ENCODE results near the gene ANXA9.

The ANXA9 gene, protein sequence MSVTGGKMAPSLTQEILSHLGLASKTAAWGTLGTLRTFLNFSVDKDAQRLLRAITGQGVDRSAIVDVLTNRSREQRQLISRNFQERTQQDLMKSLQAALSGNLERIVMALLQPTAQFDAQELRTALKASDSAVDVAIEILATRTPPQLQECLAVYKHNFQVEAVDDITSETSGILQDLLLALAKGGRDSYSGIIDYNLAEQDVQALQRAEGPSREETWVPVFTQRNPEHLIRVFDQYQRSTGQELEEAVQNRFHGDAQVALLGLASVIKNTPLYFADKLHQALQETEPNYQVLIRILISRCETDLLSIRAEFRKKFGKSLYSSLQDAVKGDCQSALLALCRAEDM

DNA sequence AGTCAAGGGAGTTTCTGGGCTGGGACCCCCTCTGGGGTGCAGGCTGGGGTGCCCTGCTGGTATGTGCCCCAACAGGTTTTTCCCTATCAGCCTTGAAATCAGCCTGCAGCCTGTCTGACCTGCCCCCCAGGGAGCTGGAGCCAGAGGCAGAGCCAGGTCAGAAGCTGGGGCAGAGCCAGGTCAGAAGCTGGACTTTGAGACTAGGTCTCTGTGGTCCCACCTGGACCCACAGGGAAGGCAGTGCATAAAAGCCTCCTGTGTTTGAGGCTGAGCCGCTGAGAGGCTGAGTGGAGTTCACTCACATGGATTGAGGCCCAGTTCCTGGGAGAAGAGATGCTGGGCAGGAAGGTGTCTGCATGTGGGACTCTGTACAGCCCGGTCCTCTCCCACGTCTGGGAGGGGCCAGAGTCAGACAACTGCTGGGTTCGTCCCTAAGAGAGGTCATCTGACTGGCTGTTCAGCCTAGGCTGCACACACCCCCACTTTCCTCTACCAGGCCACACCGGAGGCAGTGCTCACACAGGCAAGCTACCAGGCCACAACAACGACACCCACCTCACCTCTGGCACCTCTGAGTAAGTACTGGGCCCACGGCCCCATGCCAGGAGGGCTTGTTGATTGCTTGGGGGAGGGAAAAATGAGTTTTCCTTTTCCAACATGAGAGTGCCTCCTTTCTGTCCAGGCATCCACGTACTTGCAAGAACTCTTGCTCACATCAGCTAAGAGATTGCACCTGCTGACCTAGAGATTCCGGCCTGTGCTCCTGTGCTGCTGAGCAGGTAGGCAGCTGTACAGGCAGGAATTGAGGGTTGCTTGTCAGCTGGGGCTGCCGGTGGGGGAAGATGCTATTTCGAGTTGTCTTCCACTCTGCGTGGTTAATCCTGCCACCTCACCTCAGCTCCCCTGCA is at the start of gene ANXA9:
Gene ANXA9, plus strand, starts transcription at position 488 of the 908 bp plus-strand sequence. CDS start 814 bp downstream, outside the sequence.
- H4K20me1 ChIP-seq (ENCODE audit: insufficient read depth, low read length), result no peaks in the 10 kb centered on the region
- no peak within 1 kb of the TSS for H3K9ac ChIP-seq (ENCODE audit: low read length)
- H3K36me3 ChIP-seq (ENCODE audit: insufficient read depth, low read length), result no peaks in the 10 kb centered on the region
- TF ChIP-seq EZH2 (IDR thresholded peaks at IDR 0.05; ENCODE audit: borderline replicate concordance, low read length), result no peak
- TF ChIP-seq, protein P1, sequence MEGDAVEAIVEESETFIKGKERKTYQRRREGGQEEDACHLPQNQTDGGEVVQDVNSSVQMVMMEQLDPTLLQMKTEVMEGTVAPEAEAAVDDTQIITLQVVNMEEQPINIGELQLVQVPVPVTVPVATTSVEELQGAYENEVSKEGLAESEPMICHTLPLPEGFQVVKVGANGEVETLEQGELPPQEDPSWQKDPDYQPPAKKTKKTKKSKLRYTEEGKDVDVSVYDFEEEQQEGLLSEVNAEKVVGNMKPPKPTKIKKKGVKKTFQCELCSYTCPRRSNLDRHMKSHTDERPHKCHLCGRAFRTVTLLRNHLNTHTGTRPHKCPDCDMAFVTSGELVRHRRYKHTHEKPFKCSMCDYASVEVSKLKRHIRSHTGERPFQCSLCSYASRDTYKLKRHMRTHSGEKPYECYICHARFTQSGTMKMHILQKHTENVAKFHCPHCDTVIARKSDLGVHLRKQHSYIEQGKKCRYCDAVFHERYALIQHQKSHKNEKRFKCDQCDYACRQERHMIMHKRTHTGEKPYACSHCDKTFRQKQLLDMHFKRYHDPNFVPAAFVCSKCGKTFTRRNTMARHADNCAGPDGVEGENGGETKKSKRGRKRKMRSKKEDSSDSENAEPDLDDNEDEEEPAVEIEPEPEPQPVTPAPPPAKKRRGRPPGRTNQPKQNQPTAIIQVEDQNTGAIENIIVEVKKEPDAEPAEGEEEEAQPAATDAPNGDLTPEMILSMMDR (IDR thresholded peaks at IDR 0.05; ENCODE audit: low read length), result no peak
- no peak within 1 kb of the TSS for H3K4me3 ChIP-seq (ENCODE audit: low read depth, low read length, poor library complexity, severe bottlenecking)
- H3K79me2 ChIP-seq (ENCODE audit: insufficient read depth, low read length), result no peaks in the 10 kb centered on the region
- H3K27ac ChIP-seq (ENCODE audit: low read depth, low read length, poor library complexity, severe bottlenecking), result no peak within 1 kb of the TSS
- H3K9me2 ChIP-seq (ENCODE audit: low read depth, low read length), result no peaks in the 10 kb centered on the region
- H3F3A ChIP-seq (ENCODE audit: insufficient read depth, low read length), result no peaks in the 10 kb centered on the region
- no peaks in the 10 kb centered on the region for H3K9me3 ChIP-seq (ENCODE audit: low read length)
- no peak within 1 kb of the TSS for H2AFZ ChIP-seq (ENCODE audit: low read length)
- no peak within 1 kb of the TSS for H3K4me2 ChIP-seq (ENCODE audit: low read length)
- peaks cover 17% of the 10 kb centered on the region for H3K4me1 ChIP-seq (ENCODE audit: insufficient read depth, low read length, severe bottlenecking)
- H3K27me3 ChIP-seq (ENCODE audit: insufficient read depth, low read length), result 0 out of 2 replicates have a peak, but pooled peaks cover 4% of the 10 kb centered on the region

DNA sequence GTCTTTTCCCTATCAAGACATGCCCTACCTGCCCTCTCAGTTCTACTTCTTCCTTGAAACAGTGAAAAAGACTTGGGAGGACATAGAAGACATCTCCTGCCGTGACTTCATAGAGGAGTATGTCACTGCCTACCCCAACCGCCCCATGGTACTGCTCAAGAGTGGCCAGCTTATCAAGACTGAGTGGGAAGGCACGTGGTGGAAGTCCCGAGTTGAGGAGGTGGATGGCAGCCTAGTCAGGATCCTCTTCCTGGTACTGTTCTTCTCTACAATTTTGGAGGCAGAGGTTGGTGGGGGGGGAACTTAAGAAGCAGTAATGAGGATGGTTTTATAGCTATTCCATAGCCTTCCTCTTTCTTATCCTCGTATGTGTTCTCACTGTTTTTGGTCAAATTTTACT is 37.2 kb upstream of the ANXA9 start:
- Histone ChIP-seq H2AFZ (ENCODE audit: low read length) (no peak overlapping the region), H3K79me2 (ENCODE audit: insufficient read depth, low read length) (no peaks in the 10 kb centered on the region), H3K9me3 (ENCODE audit: low read length) (no peaks in the 10 kb centered on the region), H3F3A (ENCODE audit: insufficient read depth, low read length) (no peaks in the 10 kb centered on the region), H3K27me3 (ENCODE audit: insufficient read depth, low read length) (no peaks in the 10 kb centered on the region), H3K4me1 (ENCODE audit: insufficient read depth, low read length, severe bottlenecking) (no peaks in the 10 kb centered on the region), H3K27ac (ENCODE audit: low read depth, low read length, poor library complexity, severe bottlenecking) (no peak overlapping the region), H4K20me1 (ENCODE audit: insufficient read depth, low read length) (no peaks in the 10 kb centered on the region), H3K36me3 (ENCODE audit: insufficient read depth, low read length) (peaks cover 91% of the 10 kb centered on the region), H3K4me2 (ENCODE audit: low read length) (no peak overlapping the region), H3K4me3 (ENCODE audit: low read depth, low read length, poor library complexity, severe bottlenecking) (no peak overlapping the region), H3K9me2 (ENCODE audit: low read depth, low read length) (no peaks in the 10 kb centered on the region), H3K9ac (ENCODE audit: low read length) (no peak overlapping the region)
- no peak for TF ChIP-seq EZH2 (IDR thresholded peaks at IDR 0.05; ENCODE audit: borderline replicate concordance, low read length)
- TF ChIP-seq, protein P1 (IDR thresholded peaks at IDR 0.05; ENCODE audit: low read length), result no peak

DNA sequence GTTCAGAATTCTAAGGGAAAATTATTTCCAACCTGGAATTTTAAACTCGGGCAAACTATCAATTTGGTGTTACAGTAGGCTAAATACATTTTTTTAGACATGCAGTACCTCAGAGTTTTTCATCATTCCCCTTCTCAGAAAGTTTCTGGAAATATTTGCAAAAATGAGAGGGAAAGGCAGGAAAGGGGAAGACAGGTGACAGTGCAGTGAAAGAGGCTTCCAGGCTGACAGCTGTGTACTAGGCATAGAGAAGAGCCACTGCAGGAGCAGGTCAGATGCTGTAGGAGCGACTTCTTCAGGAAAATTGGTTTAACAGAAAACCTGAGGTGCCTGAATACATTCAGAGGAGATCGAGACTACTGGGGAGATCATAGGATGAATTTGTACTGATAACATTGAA is 27.4 kb upstream of the ANXA9 start:
- Histone ChIP-seq H4K20me1 (ENCODE audit: insufficient read depth, low read length) (no peaks in the 10 kb centered on the region), H3K9ac (ENCODE audit: low read length) (no peak overlapping the region), H2AFZ (ENCODE audit: low read length) (no peak overlapping the region), H3K9me3 (ENCODE audit: low read length) (no peaks in the 10 kb centered on the region), H3K36me3 (ENCODE audit: insufficient read depth, low read length) (peaks cover 84% of the 10 kb centered on the region), H3K27me3 (ENCODE audit: insufficient read depth, low read length) (no peaks in the 10 kb centered on the region), H3K27ac (ENCODE audit: low read depth, low read length, poor library complexity, severe bottlenecking) (no peak overlapping the region), H3K4me3 (ENCODE audit: low read depth, low read length, poor library complexity, severe bottlenecking) (no peak overlapping the region), H3K79me2 (ENCODE audit: insufficient read depth, low read length) (no peaks in the 10 kb centered on the region), H3K9me2 (ENCODE audit: low read depth, low read length) (no peaks in the 10 kb centered on the region), H3K4me1 (ENCODE audit: insufficient read depth, low read length, severe bottlenecking) (no peaks in the 10 kb centered on the region), H3K4me2 (ENCODE audit: low read length) (no peak overlapping the region), H3F3A (ENCODE audit: insufficient read depth, low read length) (no peaks in the 10 kb centered on the region)
- TF ChIP-seq EZH2 (IDR thresholded peaks at IDR 0.05; ENCODE audit: borderline replicate concordance, low read length), result no peak
- TF ChIP-seq, protein P1 (IDR thresholded peaks at IDR 0.05; ENCODE audit: low read length), result no peak
